Panc1 (cell line): ENCODE data around the gene BAHCC1. TPM values are rescaled to one million over a fixed set of nuclear protein-coding genes. Genes with fewer than 3 reads are reported as not detected.

ENCODE experiments used
- ATAC-seq: fragments of 200-7000 bp; cut with Tn5 transposase; 2 replicates; pipeline ENCODE4 v1.9.1; 2020; ENCODE audit warnings: mild to moderate bottlenecking, moderate library complexity
- BruUV-seq: library from RNA; stranded (reverse); fragments of 400-500 nt; replicated peaks from 2 replicates; lab custom pipeline; 2021; lab: Mats Ljungman, UMichigan
- CTCF ChIA-PET: fragments of 300-600 bp; sonication (Branson Sonifier 250); formaldehyde crosslinking; loops from one replicate; lab custom pipeline; 2022; ENCODE audit warnings: antibody characterized with exemption; lab: Charles Lee
- POLR2A ChIA-PET: fragments of 300-600 bp; sonication (Branson Sonifier 250); formaldehyde crosslinking; loops from one replicate; lab custom pipeline; 2022; ENCODE audit warnings: antibody characterized with exemption; lab: Charles Lee
- DNase-seq: peaks from one replicate; pipeline ENCODE4 v3.0.0-alpha.2; 2010; ENCODE audit warnings: low read depth, low spot score
- H3K27ac ChIP-seq: 2 replicates; pipeline ENCODE4 v1.5.1; 2011; ENCODE audit warnings: mild to moderate bottlenecking, low read length, inconsistent platforms
- H3K27me3 ChIP-seq: fragments of 200-500 bp; sonication (Bioruptor generic); 2 replicates; pipeline ENCODE4 v1.6.0; 2014; ENCODE audit warnings: low read length, inconsistent platforms; ENCODE audit not compliant: control insufficient read depth, insufficient read depth
- H3K36me3 ChIP-seq: fragments of 200-500 bp; sonication (Bioruptor generic); 2 replicates; pipeline ENCODE4 v1.5.1; 2014; ENCODE audit warnings: inconsistent platforms, mild to moderate bottlenecking, low read length, moderate library complexity; ENCODE audit not compliant: control insufficient read depth, insufficient read depth
- H3K4me1 ChIP-seq: 2 replicates; pipeline ENCODE4 v1.5.1; 2011; ENCODE audit warnings: inconsistent platforms, mild to moderate bottlenecking, low read length, moderate library complexity; ENCODE audit not compliant: control insufficient read depth, insufficient read depth
- H3K4me3 ChIP-seq, 2 experiments: 2 replicates each; pipeline ENCODE4 v1.5.1; 2011 to 2012; ENCODE audit warnings: low read depth in 2 of 2, low read length in 2 of 2, mild to moderate bottlenecking in 2 of 2, inconsistent platforms in 1 of 2, moderate library complexity in 1 of 2
- H3K9me3 ChIP-seq: fragments of 200-500 bp; sonication (Bioruptor generic); 2 replicates; pipeline ENCODE4 v1.5.1; 2014; ENCODE audit warnings: low read depth, mild to moderate bottlenecking, inconsistent platforms, low read length, moderate library complexity; ENCODE audit not compliant: control insufficient read depth, insufficient read depth
- CTCF ChIP-seq: fragments of 450-650 bp; IDR thresholded peaks from 2 replicates; pipeline ENCODE4 v1.5.1; 2017; ENCODE audit warnings: mild to moderate bottlenecking
- POLR2AphosphoS5 ChIP-seq: IDR thresholded peaks from 2 replicates; pipeline ENCODE4 v1.6.1; 2012; ENCODE audit warnings: mild to moderate bottlenecking, low read depth, low read length, moderate library complexity
- REST ChIP-seq, 2 experiments: IDR thresholded peaks; 2 replicates each; pipeline ENCODE4 v1.6.1; 2011 to 2012; ENCODE audit warnings: low read depth in 2 of 2, control low read depth in 1 of 2, low read length in 1 of 2, mild to moderate bottlenecking in 1 of 2, moderate library complexity in 1 of 2; ENCODE audit not compliant: insufficient read depth in 1 of 2
- SIN3A ChIP-seq: IDR thresholded peaks from 2 replicates; pipeline ENCODE4 v1.6.1; 2012; ENCODE audit warnings: low read depth, mild to moderate bottlenecking, low read length, moderate library complexity, borderline replicate concordance; ENCODE audit not compliant: insufficient read depth
- TCF7L2 ChIP-seq: IDR thresholded peaks from 2 replicates; pipeline ENCODE4 v1.6.1; 2011; ENCODE audit warnings: mild to moderate bottlenecking, low read depth, low read length, inconsistent platforms
- in situ Hi-C: cut with HindIII; loops from 2 replicates; pipeline ENCODE4 v1.10.0; 2016; ENCODE audit warnings: low sequenced_read_pairs, low pct_unique_long_range_greater_than_20kb
- intact Hi-C: fragments of 100-400 bp; cut with micrococcal nuclease; formaldehyde crosslinking; loops from one replicate; pipeline ENCODE4 v1.10.0; 2022; ENCODE audit not compliant: unreplicated experiment
- total RNA-seq: library from RNA; stranded (reverse); gene quantifications from one replicate; pipeline ENCODE4 v1.2.1, GENCODE V29; 2021; ENCODE audit not compliant: unreplicated experiment

Gene BAHCC1
- total RNA-seq, 1 experiment from 2014 or later, result 77.4 TPM

GRCh38 chr17:81513372-81513752 is 118.1 kb downstream of the BAHCC1 start:
- Histone ChIP-seq H3K27ac (peak overlapping the region; percentile 94), H3K4me1 (peaks cover 33% of the 10 kb centered on the region), H3K36me3 (peaks cover 31% of the 10 kb centered on the region), H3K27me3 (no peaks in the 10 kb centered on the region), H3K4me3 (peak overlapping the region; percentile 66 to 68), H3K9me3 (no peaks in the 10 kb centered on the region)
- ATAC-seq (peak; percentile 8), DNase-seq (no peak)
- in situ Hi-C loops, result no loop called here
- intact Hi-C loops, result no loop called here
- TF ChIP-seq SIN3A (no peak), CTCF (no peak), POLR2AphosphoS5 (peak; percentile 59; the same call in 1 of the 2 replicates)
- BruUV-seq, result no TSS peak
- CTCF ChIA-PET, result no interaction called here
- POLR2A ChIA-PET, result interaction anchor here (0.7 kb wide), 1 partner anchor 118 kb away, joined by 5 read pairs; the partner anchor contains the start of gene BAHCC1

- in situ Hi-C loops (no loop called here), intact Hi-C loops (no loop called here)
- Histone ChIP-seq H3K27me3 (no peaks in the 10 kb centered on the region), H3K4me3 (peak overlapping the region; percentile 66 to 68), H3K4me1 (peaks cover 35% of the 10 kb centered on the region), H3K9me3 (no peaks in the 10 kb centered on the region), H3K27ac (peak overlapping the region; percentile 94), H3K36me3 (peaks cover 31% of the 10 kb centered on the region)
- TF ChIP-seq TCF7L2, result no peak
- peak; percentile 37 for TF ChIP-seq POLR2AphosphoS5
- CTCF ChIA-PET, result interaction anchor here (0.6 kb wide), 1 partner anchor 285 kb away, joined by 3 read pairs; no protein-coding TSS in a partner anchor
- DNase-seq (no peak), ATAC-seq (peak; percentile 9)
- BruUV-seq, result no TSS peak
- POLR2A ChIA-PET, result interaction anchor here (0.7 kb wide), 2 partner anchors 119 to 369 kb away, joined by 3 to 5 read pairs; partner anchors contain the start of gene BAHCC1
Observed at GRCh38 chr17:81513753-81514488, 118.7 kb downstream of the BAHCC1 start.

GRCh38 chr17:81514489-81514738 is 119.2 kb downstream of the BAHCC1 start:
- POLR2A ChIA-PET, result interaction anchor here (0.7 kb wide), 1 partner anchor 370 kb away, joined by 3 read pairs; no protein-coding TSS in a partner anchor
- intact Hi-C loops, result no loop called here
- CTCF ChIA-PET, result interaction anchor here (0.6 kb wide), 1 partner anchor 286 kb away, joined by 3 read pairs; no protein-coding TSS in a partner anchor
- no TSS peak for BruUV-seq
- ATAC-seq (no peak), DNase-seq (no peak)
- Histone ChIP-seq H3K27me3 (no peaks in the 10 kb centered on the region), H3K9me3 (no peaks in the 10 kb centered on the region), H3K4me1 (peaks cover 30% of the 10 kb centered on the region), H3K36me3 (peaks cover 26% of the 10 kb centered on the region), H3K27ac (peak overlapping the region; percentile 94), H3K4me3 (peak overlapping the region; percentile 66 to 68)
- in situ Hi-C loops, result no loop called here
- TF ChIP-seq REST (IDR thresholded peaks at IDR 0.05; ENCODE audit: insufficient read depth in 1 of 2, low read depth in 2 of 2, low read length in 1 of 2) (no peak), POLR2AphosphoS5 (no peak), CTCF (no peak), TCF7L2 (no peak), SIN3A (no peak)
